Gastrocnemius medialis (tissue), 4 donors: ENCODE results near the gene GMCL1.

Experiments used
- POLR2A ChIP-seq, 2 donors: fragments of 450-650 bp; IDR thresholded peaks; one replicate each; pipeline ENCODE4 v1.6.1; 2017; ENCODE audit warnings: antibody characterized with exemption in 2 of 2, mild to moderate bottlenecking in 2 of 2, moderate library complexity in 2 of 2
- TF ChIP-seq, protein P1 (sequence below), 5 experiments: fragments of 450-650 bp in 3 of 5; fragments of 200-600 bp in 2 of 5; sonication (generic) in 2 of 5; IDR thresholded peaks in 4 of 5; conservative IDR thresholded peaks in 1 of 5; 1 replicate in 4 of 5; 2 replicates in 1 of 5; pipeline ENCODE4 v1.5.1; 2016 to 2019; ENCODE audit warnings: antibody characterized with exemption in 5 of 5, mild to moderate bottlenecking in 3 of 5, moderate library complexity in 3 of 5

DNA sequence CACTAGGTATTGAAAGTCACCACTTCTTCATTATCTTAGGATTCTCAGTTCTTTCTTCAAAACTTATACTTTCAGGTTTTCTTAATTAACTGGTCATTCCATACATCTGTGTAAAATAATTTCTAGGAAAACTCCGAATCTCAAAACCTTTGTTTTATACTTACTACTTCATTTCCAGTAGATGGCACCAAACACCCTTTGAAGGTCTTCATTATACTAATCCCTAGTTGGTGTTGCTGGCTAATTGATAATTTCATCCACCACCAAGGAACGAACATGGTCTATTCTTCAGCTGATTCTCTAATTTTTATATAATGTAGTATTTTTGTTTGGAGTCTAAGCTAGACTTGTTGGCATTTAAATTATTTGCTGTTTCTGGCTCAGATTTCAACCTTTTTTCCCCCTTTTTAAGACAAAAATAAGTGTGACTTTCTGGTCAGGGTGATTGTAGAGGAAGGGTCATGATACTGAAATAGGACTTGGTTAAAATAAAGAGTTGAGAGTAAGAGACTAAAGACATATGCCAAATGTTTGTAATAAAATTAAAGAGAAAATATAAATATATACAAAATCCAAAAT is 82.6 kb downstream of the GMCL1 start:
- TF ChIP-seq, protein P1, sequence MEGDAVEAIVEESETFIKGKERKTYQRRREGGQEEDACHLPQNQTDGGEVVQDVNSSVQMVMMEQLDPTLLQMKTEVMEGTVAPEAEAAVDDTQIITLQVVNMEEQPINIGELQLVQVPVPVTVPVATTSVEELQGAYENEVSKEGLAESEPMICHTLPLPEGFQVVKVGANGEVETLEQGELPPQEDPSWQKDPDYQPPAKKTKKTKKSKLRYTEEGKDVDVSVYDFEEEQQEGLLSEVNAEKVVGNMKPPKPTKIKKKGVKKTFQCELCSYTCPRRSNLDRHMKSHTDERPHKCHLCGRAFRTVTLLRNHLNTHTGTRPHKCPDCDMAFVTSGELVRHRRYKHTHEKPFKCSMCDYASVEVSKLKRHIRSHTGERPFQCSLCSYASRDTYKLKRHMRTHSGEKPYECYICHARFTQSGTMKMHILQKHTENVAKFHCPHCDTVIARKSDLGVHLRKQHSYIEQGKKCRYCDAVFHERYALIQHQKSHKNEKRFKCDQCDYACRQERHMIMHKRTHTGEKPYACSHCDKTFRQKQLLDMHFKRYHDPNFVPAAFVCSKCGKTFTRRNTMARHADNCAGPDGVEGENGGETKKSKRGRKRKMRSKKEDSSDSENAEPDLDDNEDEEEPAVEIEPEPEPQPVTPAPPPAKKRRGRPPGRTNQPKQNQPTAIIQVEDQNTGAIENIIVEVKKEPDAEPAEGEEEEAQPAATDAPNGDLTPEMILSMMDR (IDR thresholded peaks at IDR 0.05 in 4 of 5, conservative IDR thresholded peaks at IDR 0.05 in 1 of 5), result peak; percentile 66 to 80 (median 71)
- TF ChIP-seq POLR2A (IDR thresholded peaks at IDR 0.05), result no peak
